GM21619 (cell line): ENCODE results near the gene ZDHHC9.

Experiments
- ATAC-seq: cut with Tn5 transposase; IDR thresholded peaks from one replicate; pipeline ENCODE4 v1.9.1; 2021; ENCODE audit not compliant: unreplicated experiment

The ZDHHC9 gene

DNA sequence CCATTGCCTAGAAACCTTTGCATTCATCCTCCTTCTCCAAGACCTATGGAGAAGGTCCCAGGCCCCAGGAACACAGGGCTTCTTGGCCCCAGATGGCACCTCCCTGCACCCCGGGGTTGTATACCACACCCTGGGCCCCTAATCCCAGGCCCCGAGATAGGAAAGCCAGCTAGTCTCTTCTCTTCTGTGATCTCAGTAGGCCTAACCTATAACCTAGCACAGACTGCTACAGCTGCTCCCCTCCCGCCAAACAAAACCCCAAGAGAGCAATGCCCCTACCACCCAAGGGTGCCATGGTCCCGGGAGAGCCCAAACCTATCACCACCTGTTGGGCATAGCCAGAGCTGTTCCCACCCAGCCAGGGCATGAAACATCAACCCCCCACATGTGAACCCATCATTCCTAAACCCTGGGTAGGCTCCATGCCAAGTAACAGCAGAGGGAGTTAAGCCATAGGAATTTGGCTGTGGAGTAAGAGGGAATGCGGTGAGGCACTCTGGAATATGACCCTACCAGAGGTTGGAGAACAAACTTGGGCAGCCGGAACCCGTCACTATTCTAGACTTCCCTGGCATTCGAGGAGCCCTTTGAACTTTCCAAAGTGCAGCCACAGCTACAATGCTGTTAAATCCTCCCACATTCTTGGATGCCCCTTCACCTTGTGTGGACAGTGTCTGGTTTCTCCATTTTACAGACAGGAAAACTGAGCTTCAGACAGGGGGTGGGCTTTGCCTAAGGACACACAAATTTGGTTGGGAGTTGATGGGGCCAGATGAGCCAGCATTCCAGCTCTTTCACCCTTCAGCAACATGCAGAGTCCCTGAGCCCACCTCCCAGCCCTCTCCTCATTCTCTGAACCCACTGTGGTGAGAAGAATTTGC, 74.9 kb downstream of the ZDHHC9 start:
- no peak for ATAC-seq

DNA sequence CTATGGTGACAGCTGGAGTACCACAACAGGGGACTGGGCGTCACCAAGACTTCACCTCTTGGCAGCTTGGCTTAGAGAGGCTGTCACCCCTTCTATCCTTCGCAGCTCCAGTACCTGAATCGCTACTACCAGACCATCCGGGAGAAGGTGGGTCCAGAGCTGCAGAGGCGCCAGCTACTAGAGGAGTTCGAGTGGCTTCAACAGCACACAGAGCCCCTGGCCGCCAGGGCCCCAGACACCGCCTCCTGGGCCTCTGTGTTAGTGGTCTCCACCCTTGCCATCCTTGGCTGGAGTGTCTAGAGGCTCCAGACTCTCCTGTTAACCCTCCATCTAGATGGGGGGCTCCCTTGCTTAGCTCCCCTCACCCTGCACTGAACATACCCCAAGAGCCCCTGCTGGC, 75.5 kb downstream of the ZDHHC9 start:
- ATAC-seq: no peak

DNA sequence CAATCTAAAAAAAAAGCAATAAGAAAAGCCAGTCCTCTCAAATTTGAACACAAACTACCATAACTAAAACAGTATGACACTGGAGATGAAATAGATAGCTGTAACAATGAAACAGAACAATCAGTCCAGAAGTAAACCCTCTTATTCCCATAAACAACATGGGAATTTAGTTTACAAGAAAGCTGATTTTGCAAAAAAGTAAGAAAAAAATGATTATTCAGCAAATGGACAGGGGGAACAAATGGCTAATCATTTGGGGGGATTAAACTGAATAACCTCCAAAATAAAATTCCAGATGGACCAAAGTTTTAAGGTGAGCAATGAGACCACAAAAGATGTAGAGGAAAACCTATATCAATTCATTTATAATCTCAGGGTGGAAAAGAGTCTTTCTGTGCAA, 80.0 kb downstream of the ZDHHC9 start:
- no peak for ATAC-seq

GRCh38 chrX:129762448-129762847, 81.2 kb downstream of the ZDHHC9 start:
- ATAC-seq: no peak

- no peak for ATAC-seq
Measured at GRCh38 chrX:129761596-129761995, 82.1 kb downstream of the ZDHHC9 start.

- no peak for ATAC-seq
Measured at GRCh38 chrX:129760981-129761380, 82.7 kb downstream of the ZDHHC9 start.

DNA sequence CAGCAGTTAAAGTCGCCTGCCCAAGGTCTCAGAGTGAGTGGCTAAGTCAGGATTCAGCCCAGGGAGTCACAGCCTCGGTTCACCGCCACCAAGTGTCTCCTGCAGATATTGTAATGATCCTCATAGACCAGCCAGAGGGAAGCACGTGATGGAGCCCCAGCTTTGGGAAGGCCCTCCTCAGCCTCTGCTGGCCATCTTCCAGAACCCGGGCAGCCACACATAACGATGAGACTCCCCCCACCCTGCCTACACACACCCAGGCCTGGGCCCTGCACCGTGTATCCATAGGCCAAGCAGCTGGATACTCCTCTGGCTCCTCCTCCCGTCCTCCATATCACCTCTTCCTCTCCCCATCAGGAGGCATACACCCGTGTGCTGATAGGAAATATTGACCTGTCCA, 83.5 kb downstream of the ZDHHC9 start:
- no peak for ATAC-seq

GRCh38 chrX:129759576-129760061, 84.1 kb downstream of the ZDHHC9 start:
- no peak for ATAC-seq

DNA sequence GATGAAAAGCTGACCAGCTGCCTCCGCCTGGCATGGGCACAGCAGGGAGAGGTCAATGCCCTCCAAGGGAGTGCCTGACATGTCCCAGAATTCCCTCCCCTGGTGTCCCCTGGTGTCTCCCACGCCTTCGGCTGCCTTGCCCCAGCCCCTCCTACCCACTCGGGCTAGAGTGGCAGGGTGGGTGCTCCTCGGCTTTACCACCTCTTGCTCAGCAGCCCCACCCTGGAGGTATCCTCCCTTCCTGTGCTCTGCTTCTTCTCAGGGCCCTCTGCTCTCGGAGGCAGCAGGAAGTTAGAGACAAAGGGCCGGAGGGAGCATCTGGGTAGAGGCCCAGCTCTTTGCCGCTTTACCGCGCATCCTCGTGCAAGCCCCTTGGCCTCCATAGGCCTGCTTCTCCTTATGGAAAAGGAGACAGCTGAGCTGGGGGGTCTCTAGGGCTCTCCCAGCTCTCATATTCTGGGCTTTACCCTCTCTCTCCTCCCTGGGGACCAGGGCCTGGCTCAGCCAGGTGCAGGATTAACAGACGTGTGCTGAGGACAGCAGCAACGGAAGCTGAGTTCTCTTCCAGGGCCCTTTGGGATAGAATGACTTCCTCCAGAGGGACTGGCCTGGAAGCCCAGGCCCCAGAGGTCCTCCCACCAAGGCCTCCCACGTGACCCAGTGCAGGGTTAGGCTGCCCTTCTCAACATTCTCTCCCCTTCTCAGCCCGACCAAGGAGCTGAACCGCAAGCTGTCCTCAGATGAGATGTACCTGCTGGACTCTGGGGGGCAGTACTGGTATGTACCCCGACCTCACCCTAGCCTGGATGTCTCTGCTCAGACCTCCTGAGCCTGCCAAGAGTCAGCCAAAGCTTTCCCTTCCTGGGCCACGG, 87.7 kb downstream of the ZDHHC9 start:
- no peak for ATAC-seq

GRCh38 chrX:129754056-129755024, 89.3 kb downstream of the ZDHHC9 start:
- ATAC-seq: no peak
